Effector memory CD4-positive, alpha-beta T cell (primary cell): ENCODE data around the gene NLRP6.
"Not testable (repeated sequence)": the region's sequence is repeated elsewhere in the genome, so short reads cannot be mapped to it uniquely, and the experiment has no call there.

Source experiments
- DNase-seq, 3 donors: peaks; one replicate each; pipeline ENCODE4 v3.0.0-alpha.2; 2020
- H3K27ac ChIP-seq: 2 replicates; pipeline ENCODE4 v1.7.0; 2013; ENCODE audit warnings: mild to moderate bottlenecking, low read length, moderate library complexity; ENCODE audit not compliant: insufficient read depth, poor library complexity, severe bottlenecking
- H3K27me3 ChIP-seq: replicated peaks from 2 replicates; pipeline ENCODE4 v1.7.0; 2013; ENCODE audit warnings: mild to moderate bottlenecking, low read length; ENCODE audit not compliant: insufficient read depth, control insufficient read depth, poor library complexity, severe bottlenecking
- H3K36me3 ChIP-seq: 2 replicates; pipeline ENCODE4 v1.7.0; 2013; ENCODE audit warnings: mild to moderate bottlenecking, low read length, moderate library complexity; ENCODE audit not compliant: control insufficient read depth, insufficient read depth
- H3K4me1 ChIP-seq: 2 replicates; pipeline ENCODE4 v1.7.0; 2013; ENCODE audit warnings: low read length, mild to moderate bottlenecking; ENCODE audit not compliant: control insufficient read depth, insufficient read depth, poor library complexity, severe bottlenecking
- H3K4me3 ChIP-seq: 2 replicates; pipeline ENCODE4 v1.7.0; 2013; ENCODE audit warnings: low read length, low read depth, mild to moderate bottlenecking; ENCODE audit not compliant: insufficient read depth, poor library complexity, severe bottlenecking
- H3K9me3 ChIP-seq: 2 replicates; pipeline ENCODE4 v1.7.0; 2013; ENCODE audit warnings: mild to moderate bottlenecking, low read length, moderate library complexity; ENCODE audit not compliant: control insufficient read depth

Gene NLRP6

GRCh38 chr11:331358-332060, 53.3 kb downstream of the NLRP6 start:
- Histone ChIP-seq H3K27ac (no peak overlapping the region), H3K4me3 (no peak overlapping the region), H3K27me3 (no peaks in the 10 kb centered on the region), H3K9me3 (no peaks in the 10 kb centered on the region), H3K4me1 (peaks cover 23% of the 10 kb centered on the region), H3K36me3 (no peaks in the 10 kb centered on the region)
- no peak for DNase-seq

GRCh38 chr11:332651-333480, 54.7 kb downstream of the NLRP6 start:
- H3K27ac ChIP-seq = no peak overlapping the region
- peaks cover 12% of the 10 kb centered on the region for H3K4me1 ChIP-seq
- no peaks in the 10 kb centered on the region for H3K36me3 ChIP-seq
- DNase-seq = no peak
- no peaks in the 10 kb centered on the region for H3K9me3 ChIP-seq
- H3K4me3 ChIP-seq = no peak overlapping the region
- no peaks in the 10 kb centered on the region for H3K27me3 ChIP-seq

- H3K36me3 ChIP-seq, H3K27me3 ChIP-seq, DNase-seq, H3K27ac ChIP-seq, H3K4me3 ChIP-seq, H3K9me3 ChIP-seq: not testable (repeated sequence)
- H3K4me1 ChIP-seq = peaks cover 12% of the 10 kb centered on the region
Observed at GRCh38 chr11:333616-334263, 55.5 kb downstream of the NLRP6 start.

- no peaks in the 10 kb centered on the region for H3K36me3 ChIP-seq
- H3K4me1 ChIP-seq = peaks cover 12% of the 10 kb centered on the region
- no peaks in the 10 kb centered on the region for H3K9me3 ChIP-seq
- no peak overlapping the region for H3K4me3 ChIP-seq
- H3K27ac ChIP-seq = no peak overlapping the region
- no peaks in the 10 kb centered on the region for H3K27me3 ChIP-seq
- no peak for DNase-seq
Observed at GRCh38 chr11:334264-334994, 56.2 kb downstream of the NLRP6 start.
